ENCODE measurements around the gene CACNA1E.

CACNA1E gene

DNA sequence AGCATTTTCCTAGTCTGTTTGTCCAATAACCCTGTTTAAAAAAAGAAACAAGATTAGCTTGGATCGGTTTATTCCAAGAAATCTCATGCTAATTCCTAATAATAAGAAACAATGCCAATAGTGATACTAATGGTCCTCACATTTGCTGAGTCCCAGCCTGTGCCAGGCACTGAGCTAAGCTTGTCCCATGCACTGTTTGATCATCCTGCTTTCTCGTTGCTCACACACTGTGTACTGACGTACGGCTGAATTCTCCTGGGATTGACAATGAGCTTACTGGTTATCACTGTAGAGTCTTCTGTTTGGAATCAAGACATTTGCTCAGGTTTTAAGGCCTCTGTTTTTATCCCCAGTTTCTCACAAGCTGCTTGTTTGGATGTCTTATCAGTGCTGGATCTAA is 71.1 kb downstream of the CACNA1E start:
- H3K4me1 Mint-ChIP-seq (ENCODE audit: low read depth): no peaks in the 10 kb centered on the region
- H3K36me3 Mint-ChIP-seq (ENCODE audit: low read depth): no peaks in the 10 kb centered on the region
- no peak overlapping the region for H3K27ac Mint-ChIP-seq
- H3K4me3 Mint-ChIP-seq: no peak overlapping the region
- peaks cover 5% of the 10 kb centered on the region for H3K27me3 Mint-ChIP-seq (ENCODE audit: low read depth)
- no peaks in the 10 kb centered on the region for H3K9me3 Mint-ChIP-seq

DNA sequence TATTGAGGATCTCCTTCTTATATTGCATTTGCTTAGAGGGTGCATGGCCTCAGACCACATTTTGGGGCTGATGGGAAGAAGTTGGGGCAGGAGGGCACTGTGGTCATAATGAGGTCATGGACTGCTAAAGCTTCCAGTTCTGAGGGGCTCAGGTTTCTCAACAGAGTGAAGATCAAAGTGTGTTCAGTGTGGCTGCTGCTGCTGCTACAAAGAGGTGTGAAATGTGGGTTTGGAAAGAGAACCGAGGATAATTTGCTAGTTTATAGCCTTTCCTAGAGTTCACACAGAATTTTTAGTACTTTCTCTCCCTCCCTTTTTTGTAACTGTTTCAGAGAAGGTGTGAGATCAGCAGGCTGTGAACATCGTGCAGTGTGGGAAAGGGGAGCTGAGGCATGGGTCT is 73.3 kb downstream of the CACNA1E start:
- peaks cover 10% of the 10 kb centered on the region for H3K27me3 Mint-ChIP-seq (ENCODE audit: low read depth)
- no peak overlapping the region for H3K27ac Mint-ChIP-seq
- no peaks in the 10 kb centered on the region for H3K36me3 Mint-ChIP-seq (ENCODE audit: low read depth)
- no peaks in the 10 kb centered on the region for H3K9me3 Mint-ChIP-seq
- no peak overlapping the region for H3K4me3 Mint-ChIP-seq
- H3K4me1 Mint-ChIP-seq (ENCODE audit: low read depth): no peaks in the 10 kb centered on the region

GRCh38 chr1:181557313-181557712 is 74.0 kb downstream of the CACNA1E start:
- H3K27ac Mint-ChIP-seq: no peak overlapping the region
- H3K36me3 Mint-ChIP-seq (ENCODE audit: low read depth): no peaks in the 10 kb centered on the region
- H3K4me3 Mint-ChIP-seq: no peak overlapping the region
- no peaks in the 10 kb centered on the region for H3K4me1 Mint-ChIP-seq (ENCODE audit: low read depth)
- H3K27me3 Mint-ChIP-seq (ENCODE audit: low read depth): peaks cover 10% of the 10 kb centered on the region
- no peaks in the 10 kb centered on the region for H3K9me3 Mint-ChIP-seq

- Mint-ChIP-seq H3K27me3 (ENCODE audit: low read depth) (peaks cover 6% of the 10 kb centered on the region), H3K9me3 (no peaks in the 10 kb centered on the region), H3K36me3 (ENCODE audit: low read depth) (no peaks in the 10 kb centered on the region), H3K4me3 (no peak overlapping the region), H3K4me1 (ENCODE audit: low read depth) (no peaks in the 10 kb centered on the region), H3K27ac (no peak overlapping the region)
Measured at GRCh38 chr1:181558416-181558815, 75.1 kb downstream of the CACNA1E start.

- no peaks in the 10 kb centered on the region for H3K36me3 Mint-ChIP-seq (ENCODE audit: low read depth)
- no peak overlapping the region for H3K4me3 Mint-ChIP-seq
- no peaks in the 10 kb centered on the region for H3K4me1 Mint-ChIP-seq (ENCODE audit: low read depth)
- H3K9me3 Mint-ChIP-seq: no peaks in the 10 kb centered on the region
- no peak overlapping the region for H3K27ac Mint-ChIP-seq
- peaks cover 5% of the 10 kb centered on the region for H3K27me3 Mint-ChIP-seq (ENCODE audit: low read depth)
Measured at GRCh38 chr1:181559142-181559541, 75.8 kb downstream of the CACNA1E start.

DNA sequence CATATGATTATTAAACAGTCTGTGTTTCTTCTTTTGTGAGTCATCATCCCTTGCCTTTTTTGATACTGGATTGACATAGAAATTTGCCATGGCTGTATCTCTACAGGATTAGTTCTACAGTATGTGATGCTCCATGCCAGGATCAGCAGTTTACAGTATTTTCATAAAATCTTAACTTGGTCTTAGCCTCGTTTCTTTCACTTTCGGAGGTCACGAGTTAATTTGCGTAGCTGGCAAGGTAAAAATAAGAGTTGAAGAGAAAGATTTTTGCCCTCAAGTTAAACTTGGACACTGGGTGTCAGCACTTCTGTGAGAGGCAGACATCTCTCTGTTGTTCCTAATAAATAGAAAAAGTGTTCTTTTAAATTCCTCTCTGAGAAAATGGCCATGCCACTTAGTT is 79.1 kb downstream of the CACNA1E start:
- H3K36me3 Mint-ChIP-seq (ENCODE audit: low read depth): no peaks in the 10 kb centered on the region
- no peak overlapping the region for H3K4me3 Mint-ChIP-seq
- peaks cover 13% of the 10 kb centered on the region for H3K27me3 Mint-ChIP-seq (ENCODE audit: low read depth)
- no peaks in the 10 kb centered on the region for H3K4me1 Mint-ChIP-seq (ENCODE audit: low read depth)
- H3K27ac Mint-ChIP-seq: no peak overlapping the region
- H3K9me3 Mint-ChIP-seq: no peaks in the 10 kb centered on the region

DNA sequence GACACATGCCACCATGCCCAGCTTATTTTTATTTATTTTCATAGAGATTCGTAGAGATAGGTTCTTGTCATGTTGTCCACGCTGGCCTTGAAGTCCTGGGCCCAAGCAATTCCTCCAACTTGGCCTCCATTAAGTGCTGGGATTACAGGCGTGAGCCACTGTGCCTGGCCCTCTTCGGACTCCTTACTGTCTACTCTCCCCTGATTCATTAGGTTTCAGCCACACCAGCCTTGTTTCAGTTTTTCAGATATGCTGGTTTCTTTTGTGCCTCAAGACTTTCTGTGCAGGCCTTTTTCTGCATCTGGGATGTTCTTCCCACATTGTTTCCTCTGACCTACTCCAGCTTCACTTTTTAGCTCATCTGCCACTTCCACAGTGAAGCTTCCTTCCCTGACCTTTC is 85.4 kb downstream of the CACNA1E start:
- H3K4me1 Mint-ChIP-seq (ENCODE audit: low read depth): no peaks in the 10 kb centered on the region
- no peak overlapping the region for H3K4me3 Mint-ChIP-seq
- peaks cover 13% of the 10 kb centered on the region for H3K27me3 Mint-ChIP-seq (ENCODE audit: low read depth)
- H3K36me3 Mint-ChIP-seq (ENCODE audit: low read depth): no peaks in the 10 kb centered on the region
- H3K27ac Mint-ChIP-seq: no peak overlapping the region
- H3K9me3 Mint-ChIP-seq: no peaks in the 10 kb centered on the region

DNA sequence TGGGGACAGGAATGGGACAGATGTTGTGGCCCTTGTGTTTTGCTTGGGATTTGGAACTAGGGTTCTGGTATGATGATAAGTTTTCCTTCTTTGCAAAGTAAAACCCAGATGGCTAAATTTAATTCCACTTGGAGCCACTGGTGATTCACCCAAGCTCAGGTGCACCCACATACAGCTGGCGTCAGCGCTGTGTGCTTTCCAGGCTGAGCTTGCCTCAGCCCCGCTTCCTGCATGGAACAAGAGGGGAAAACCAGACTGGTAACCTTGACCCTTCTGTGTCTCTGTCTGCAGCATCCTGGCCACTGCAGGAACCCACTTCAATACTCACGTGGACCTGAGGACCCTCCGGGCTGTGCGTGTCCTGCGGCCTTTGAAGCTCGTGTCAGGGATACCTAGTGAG is 94.2 kb downstream of the CACNA1E start:
- no peaks in the 10 kb centered on the region for H3K36me3 Mint-ChIP-seq (ENCODE audit: low read depth)
- H3K4me3 Mint-ChIP-seq: no peak overlapping the region
- no peaks in the 10 kb centered on the region for H3K4me1 Mint-ChIP-seq (ENCODE audit: low read depth)
- H3K9me3 Mint-ChIP-seq: no peaks in the 10 kb centered on the region
- H3K27me3 Mint-ChIP-seq (ENCODE audit: low read depth): no peaks in the 10 kb centered on the region
- H3K27ac Mint-ChIP-seq: no peak overlapping the region

- Mint-ChIP-seq H3K9me3 (no peaks in the 10 kb centered on the region), H3K36me3 (ENCODE audit: low read depth) (no peaks in the 10 kb centered on the region), H3K27ac (no peak overlapping the region), H3K4me3 (no peak overlapping the region), H3K27me3 (ENCODE audit: low read depth) (no peaks in the 10 kb centered on the region), H3K4me1 (ENCODE audit: low read depth) (no peaks in the 10 kb centered on the region)
Measured at GRCh38 chr1:181583598-181583997, 100.3 kb downstream of the CACNA1E start.

DNA sequence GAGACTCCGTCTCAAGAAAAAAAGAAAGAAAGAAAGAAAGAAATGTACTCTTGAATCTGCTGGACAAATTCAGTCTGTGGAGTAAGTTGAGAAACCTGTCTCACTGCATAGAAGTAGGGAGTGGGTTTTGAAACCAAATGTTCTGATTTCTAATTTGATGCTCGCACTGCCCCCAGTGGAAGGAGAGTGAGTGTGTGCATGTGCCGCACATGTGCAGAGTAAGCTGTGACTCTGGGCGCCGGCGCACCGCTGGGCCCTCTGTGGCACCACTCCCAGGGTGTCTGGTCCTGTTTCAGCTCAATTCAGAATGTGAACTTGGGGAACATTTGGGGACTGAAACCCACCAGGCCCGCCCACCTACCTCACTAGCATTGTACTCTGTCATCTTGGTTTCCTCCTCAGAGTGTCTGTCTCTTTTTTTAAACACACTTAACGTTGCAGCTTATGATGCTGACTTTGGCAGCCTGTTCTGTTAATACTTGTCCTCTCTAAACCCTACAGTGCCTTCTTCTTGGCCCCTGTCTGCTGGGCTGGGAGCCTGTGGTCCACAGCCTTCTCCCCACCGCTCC is 104.6 kb downstream of the CACNA1E start:
- Mint-ChIP-seq H3K9me3 (no peaks in the 10 kb centered on the region), H3K4me3 (no peak overlapping the region), H3K27ac (no peak overlapping the region), H3K36me3 (ENCODE audit: low read depth) (no peaks in the 10 kb centered on the region), H3K27me3 (ENCODE audit: low read depth) (peaks cover 10% of the 10 kb centered on the region), H3K4me1 (ENCODE audit: low read depth) (no peaks in the 10 kb centered on the region)

- no peaks in the 10 kb centered on the region for H3K36me3 Mint-ChIP-seq (ENCODE audit: low read depth)
- no peak overlapping the region for H3K27ac Mint-ChIP-seq
- peaks cover 10% of the 10 kb centered on the region for H3K27me3 Mint-ChIP-seq (ENCODE audit: low read depth)
- H3K4me1 Mint-ChIP-seq (ENCODE audit: low read depth): no peaks in the 10 kb centered on the region
- no peak overlapping the region for H3K4me3 Mint-ChIP-seq
- no peaks in the 10 kb centered on the region for H3K9me3 Mint-ChIP-seq
Measured at GRCh38 chr1:181588631-181589030, 105.3 kb downstream of the CACNA1E start.

DNA sequence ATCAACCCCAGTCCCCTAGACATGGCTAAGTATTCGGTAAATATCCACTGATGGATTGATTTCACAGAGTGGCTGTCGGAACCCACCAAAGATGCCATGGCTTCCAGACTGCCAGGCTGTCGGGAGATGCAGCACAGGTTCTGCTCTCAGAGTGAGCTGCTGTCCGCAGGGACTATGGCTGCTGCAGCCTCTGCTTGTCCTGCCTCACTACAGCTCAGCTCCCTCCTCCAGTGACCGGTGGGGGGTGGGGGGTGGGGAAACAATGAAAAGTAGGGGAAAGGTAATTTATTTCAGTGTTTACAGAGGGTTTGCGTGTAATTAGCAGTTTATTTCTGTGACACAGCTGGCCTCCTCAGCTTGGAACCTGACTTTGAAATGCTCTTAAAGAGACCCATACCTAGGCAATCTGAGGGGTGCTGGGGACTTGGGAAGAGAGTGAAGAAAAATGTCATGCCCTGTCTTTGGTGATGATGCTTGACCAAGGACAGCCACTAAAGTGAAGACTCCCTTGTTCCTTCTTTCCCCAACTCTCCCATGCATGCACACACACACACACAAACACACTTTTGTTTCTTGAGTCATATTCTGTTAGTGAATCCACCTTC is 109.0 kb downstream of the CACNA1E start:
- Mint-ChIP-seq H3K9me3 (no peaks in the 10 kb centered on the region), H3K4me1 (ENCODE audit: low read depth) (no peaks in the 10 kb centered on the region), H3K36me3 (ENCODE audit: low read depth) (no peaks in the 10 kb centered on the region), H3K27ac (no peak overlapping the region), H3K4me3 (no peak overlapping the region), H3K27me3 (ENCODE audit: low read depth) (peaks cover 10% of the 10 kb centered on the region)

GRCh38 chr1:181593042-181593441 is 109.7 kb downstream of the CACNA1E start:
- Mint-ChIP-seq H3K27me3 (ENCODE audit: low read depth) (peaks cover 10% of the 10 kb centered on the region), H3K36me3 (ENCODE audit: low read depth) (no peaks in the 10 kb centered on the region), H3K27ac (no peak overlapping the region), H3K9me3 (no peaks in the 10 kb centered on the region), H3K4me1 (ENCODE audit: low read depth) (no peaks in the 10 kb centered on the region), H3K4me3 (no peak overlapping the region)

DNA sequence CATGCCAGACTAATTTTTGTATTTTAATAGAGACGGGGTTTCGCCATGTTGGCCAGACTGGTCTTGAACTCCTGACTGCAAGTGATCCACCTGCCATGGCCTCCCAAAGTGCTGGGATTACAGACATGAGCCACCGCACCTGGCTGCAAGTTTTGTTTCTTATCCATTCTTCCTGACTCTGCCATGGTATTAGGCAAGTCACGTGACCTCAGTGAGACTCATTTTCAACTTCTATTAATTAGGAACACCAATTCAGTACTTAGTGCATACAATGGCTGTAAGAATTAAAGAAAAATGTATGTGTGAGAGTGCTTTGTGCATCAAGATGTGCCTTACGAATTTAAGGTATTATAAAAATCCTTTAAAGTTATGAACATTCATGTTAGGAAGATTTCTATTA is 111.2 kb downstream of the CACNA1E start:
- no peaks in the 10 kb centered on the region for H3K4me1 Mint-ChIP-seq (ENCODE audit: low read depth)
- no peak overlapping the region for H3K4me3 Mint-ChIP-seq
- no peaks in the 10 kb centered on the region for H3K36me3 Mint-ChIP-seq (ENCODE audit: low read depth)
- H3K27me3 Mint-ChIP-seq (ENCODE audit: low read depth): peaks cover 10% of the 10 kb centered on the region
- H3K27ac Mint-ChIP-seq: no peak overlapping the region
- H3K9me3 Mint-ChIP-seq: no peaks in the 10 kb centered on the region

GRCh38 chr1:181595234-181595633 is 111.9 kb downstream of the CACNA1E start:
- H3K27me3 Mint-ChIP-seq (ENCODE audit: low read depth): peaks cover 10% of the 10 kb centered on the region

More at GRCh38 chr1:181595234-181595633, 111.9 kb downstream of the CACNA1E start:
- no peak overlapping the region for H3K27ac Mint-ChIP-seq
- H3K9me3 Mint-ChIP-seq: no peaks in the 10 kb centered on the region
- H3K36me3 Mint-ChIP-seq (ENCODE audit: low read depth): no peaks in the 10 kb centered on the region
- H3K4me3 Mint-ChIP-seq: no peak overlapping the region
- H3K4me1 Mint-ChIP-seq (ENCODE audit: low read depth): no peaks in the 10 kb centered on the region

Data from T-helper 1 cell treated with Interleukin-12 subunit alpha and Interleukin-12 subunit beta and Interleukin-4 antibody, amounts not matched to agents 30 μg/mL and 1 μg/mL, for 36 hours (primary cell).